ENCODE measurements around the gene GPR156.

DNA sequence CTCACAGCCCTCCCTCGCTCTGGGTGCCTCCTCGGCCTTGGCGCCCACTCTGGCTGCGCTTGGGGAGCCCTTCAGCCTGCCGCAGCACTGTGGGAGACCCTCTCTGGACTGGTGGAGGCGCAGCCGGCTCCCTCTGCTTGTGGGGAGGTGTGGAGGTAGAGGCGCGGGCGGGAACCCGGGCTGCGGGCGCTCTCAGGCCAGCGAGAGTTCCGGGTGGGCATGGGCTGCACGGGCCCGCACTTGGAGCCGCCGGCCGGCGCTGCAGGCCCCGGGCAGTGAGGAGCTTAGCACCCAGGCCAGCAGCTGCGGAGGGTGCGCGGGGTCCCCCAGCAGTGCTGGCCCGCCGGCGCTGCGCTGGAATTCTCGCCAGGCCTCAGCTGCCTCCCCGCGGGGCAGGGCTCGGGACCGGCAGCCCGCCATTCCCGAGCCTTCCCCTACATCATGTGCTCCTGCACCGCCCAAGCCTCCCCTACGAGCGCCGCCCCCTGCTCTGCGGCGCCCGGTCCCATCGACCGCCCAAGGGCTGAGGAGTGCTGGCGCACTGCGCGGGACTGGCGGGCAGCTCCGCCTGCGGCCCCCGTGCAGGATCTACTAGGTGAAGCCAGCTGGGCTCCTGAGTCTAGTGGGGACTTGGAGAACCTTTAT is 144.8 kb downstream of the GPR156 start:
- TF ChIP-seq CTCF (conservative IDR thresholded peaks at IDR 0.05 in 1 of 2, IDR thresholded peaks at IDR 0.05 in 1 of 2; ENCODE audit: extremely low read depth in 1 of 2, insufficient read depth in 1 of 2, low read depth in 1 of 2, low read length in 2 of 2): no peak
- no peak for TF ChIP-seq EZH2 (IDR thresholded peaks at IDR 0.05; ENCODE audit: borderline replicate concordance, low read length)

Measured in mammary epithelial cell (primary cell).